PC-3 (cell line): ENCODE measurements around the gene TAS1R1. TPM values are rescaled to one million over a fixed set of nuclear protein-coding genes. Genes with fewer than 3 reads are reported as not detected.

Experiments used
- ATAC-seq: fragments of 200-7000 bp; cut with Tn5 transposase; 2 replicates; pipeline ENCODE4 v1.9.1; 2020; ENCODE audit warnings: mild to moderate bottlenecking, moderate library complexity
- BruUV-seq: library from RNA; stranded (reverse); fragments of 400-500 nt; replicated peaks from 2 replicates; lab custom pipeline; 2021; lab: Mats Ljungman, UMichigan
- CTCF ChIA-PET: fragments of 300-600 bp; sonication (Branson Sonifier 250); formaldehyde crosslinking; loops from one replicate; lab custom pipeline; 2022; ENCODE audit warnings: antibody characterized with exemption; lab: Charles Lee
- POLR2A ChIA-PET: fragments of 300-600 bp; sonication (Branson Sonifier 250); formaldehyde crosslinking; loops from one replicate; lab custom pipeline; 2022; ENCODE audit warnings: antibody characterized with exemption; ENCODE audit not compliant: unreplicated experiment; lab: Charles Lee
- DNase-seq: peaks from one replicate; pipeline ENCODE4 v3.0.0-alpha.2; 2015
- H2AFZ ChIP-seq: fragments of 300-600 bp; sonication (generic); 2 replicates; pipeline ENCODE4 v1.6.0; 2016; ENCODE audit warnings: antibody characterized with exemption, low read length
- H3F3A ChIP-seq: fragments of 300-600 bp; sonication (generic); one replicate; pipeline ENCODE4 v1.6.0; 2017; ENCODE audit warnings: antibody characterized with exemption, low read length, control low read depth, mild to moderate bottlenecking; ENCODE audit not compliant: unreplicated experiment
- H3K27ac ChIP-seq: fragments of 300-600 bp; sonication (generic); 2 replicates; pipeline ENCODE4 v1.5.1; 2016; ENCODE audit warnings: mild to moderate bottlenecking, low read length
- H3K27me3 ChIP-seq: fragments of 300-600 bp; sonication (generic); 2 replicates; pipeline ENCODE4 v1.6.1; 2016; ENCODE audit warnings: low read length, mixed read lengths
- H3K36me3 ChIP-seq: fragments of 300-600 bp; sonication (generic); 2 replicates; pipeline ENCODE4 v1.6.1; 2016; ENCODE audit warnings: low read depth, mixed run types, low read length, mixed read lengths
- H3K4me1 ChIP-seq: fragments of 300-600 bp; sonication (generic); 2 replicates; pipeline ENCODE4 v1.5.1; 2016; ENCODE audit warnings: low read length; ENCODE audit not compliant: insufficient read depth
- H3K4me2 ChIP-seq: fragments of 300-600 bp; sonication (generic); 2 replicates; pipeline ENCODE4 v1.6.0; 2016; ENCODE audit warnings: low read length
- H3K4me3 ChIP-seq: fragments of 300-600 bp; sonication (generic); 2 replicates; pipeline ENCODE4 v1.5.1; 2016; ENCODE audit warnings: mild to moderate bottlenecking, low read length, mixed read lengths
- H3K79me2 ChIP-seq: fragments of 300-600 bp; sonication (generic); 2 replicates; pipeline ENCODE4 v1.6.1; 2017; ENCODE audit warnings: low read length, mixed read lengths
- H3K9ac ChIP-seq: fragments of 300-600 bp; sonication (generic); 2 replicates; pipeline ENCODE4 v1.6.0; 2016; ENCODE audit warnings: mild to moderate bottlenecking, low read length
- H3K9me2 ChIP-seq: fragments of 300-600 bp; sonication (generic); replicated peaks from 2 replicates; pipeline ENCODE4 v1.6.1; 2016; ENCODE audit warnings: mixed run types, low read length, mixed read lengths
- H3K9me3 ChIP-seq: fragments of 300-600 bp; sonication (generic); 2 replicates; pipeline ENCODE4 v1.6.1; 2016; ENCODE audit warnings: low read length, mixed read lengths
- H4K20me1 ChIP-seq: fragments of 300-600 bp; sonication (generic); 2 replicates; pipeline ENCODE4 v1.6.1; 2016; ENCODE audit warnings: low read length, mixed read lengths
- EZH2 ChIP-seq: fragments of 300-600 bp; sonication (generic); IDR thresholded peaks from one replicate; pipeline ENCODE4 v1.6.1; 2017; ENCODE audit warnings: antibody characterized with exemption, mild to moderate bottlenecking, low read length; ENCODE audit not compliant: unreplicated experiment
- EZH2phosphoT487 ChIP-seq: fragments of 300-600 bp; sonication (generic); IDR thresholded peaks from 2 replicates; pipeline ENCODE4 v1.6.1; 2018; ENCODE audit warnings: mild to moderate bottlenecking, antibody characterized with exemption, low read length, borderline replicate concordance
- intact Hi-C: fragments of 100-400 bp; cut with micrococcal nuclease; formaldehyde crosslinking; loops from 2 replicates; pipeline ENCODE4 v1.9.0; 2023
- total RNA-seq: library from RNA; depleted of rRNA; stranded (reverse); fragments of >200 nt; gene quantifications from 2 replicates; pipeline ENCODE4 v1.2.3, GENCODE V29; 2014
- TF ChIP-seq, protein P1 (sequence below): fragments of 300-600 bp; sonication (generic); conservative IDR thresholded peaks from 2 replicates; pipeline ENCODE4 v1.5.1; 2017; ENCODE audit warnings: antibody characterized with exemption, low read depth, mild to moderate bottlenecking, low read length

The TAS1R1 gene
- total RNA-seq, 1 experiment from 2014 or later = not detected

DNA sequence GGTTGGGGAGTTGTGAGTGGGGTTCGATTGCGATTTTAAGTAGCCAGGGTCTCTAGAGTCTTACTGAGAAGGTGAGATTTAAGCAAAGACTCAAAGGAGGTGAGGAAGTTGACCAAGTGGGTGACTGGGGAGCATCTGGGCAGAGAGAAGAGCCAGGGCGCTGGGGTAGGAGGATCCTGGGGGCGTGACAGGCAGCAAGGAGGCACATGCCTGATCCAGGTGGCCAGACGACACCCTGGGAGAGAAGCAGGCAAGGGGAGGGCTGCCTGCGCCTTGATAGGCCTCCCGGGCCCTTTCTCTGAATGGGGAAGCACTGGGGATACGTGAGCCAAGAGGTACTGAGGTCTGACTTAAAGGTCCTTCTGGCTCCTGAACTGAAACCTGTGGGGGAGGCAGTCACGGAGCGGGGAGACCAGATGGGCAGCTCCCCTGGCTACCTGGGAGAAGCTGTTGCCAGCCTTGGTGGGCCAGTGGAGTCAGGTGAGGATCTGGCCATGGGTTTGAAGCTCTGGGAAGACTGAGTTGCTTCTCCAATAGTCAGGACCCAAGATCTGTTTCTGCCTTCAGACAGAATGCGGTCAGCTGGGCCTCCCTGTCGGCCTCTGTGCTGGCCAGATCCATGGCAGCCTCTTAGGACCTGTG, 30.1 kb downstream of the TAS1R1 start:
- Histone ChIP-seq H3K9me2 (no peaks in the 10 kb centered on the region), H3K4me2 (no peak overlapping the region), H2AFZ (no peak overlapping the region), H3K4me1 (peaks cover 31% of the 10 kb centered on the region), H3K9me3 (no peaks in the 10 kb centered on the region), H3K27ac (no peak overlapping the region), H3K36me3 (peaks cover 18% of the 10 kb centered on the region; the same call in 1 of the 2 replicates), H3F3A (no peaks in the 10 kb centered on the region), H4K20me1 (0 out of 2 replicates have a peak, but pooled peaks cover under 1% of the 10 kb centered on the region), H3K79me2 (peaks cover 31% of the 10 kb centered on the region), H3K9ac (no peak overlapping the region), H3K4me3 (no peak overlapping the region), H3K27me3 (no peaks in the 10 kb centered on the region)
- intact Hi-C loops = no loop called here
- POLR2A ChIA-PET = no interaction called here
- DNase-seq = no peak
- ATAC-seq = no peak
- no TSS peak for BruUV-seq
- CTCF ChIA-PET = no interaction called here
- TF ChIP-seq, protein P1, sequence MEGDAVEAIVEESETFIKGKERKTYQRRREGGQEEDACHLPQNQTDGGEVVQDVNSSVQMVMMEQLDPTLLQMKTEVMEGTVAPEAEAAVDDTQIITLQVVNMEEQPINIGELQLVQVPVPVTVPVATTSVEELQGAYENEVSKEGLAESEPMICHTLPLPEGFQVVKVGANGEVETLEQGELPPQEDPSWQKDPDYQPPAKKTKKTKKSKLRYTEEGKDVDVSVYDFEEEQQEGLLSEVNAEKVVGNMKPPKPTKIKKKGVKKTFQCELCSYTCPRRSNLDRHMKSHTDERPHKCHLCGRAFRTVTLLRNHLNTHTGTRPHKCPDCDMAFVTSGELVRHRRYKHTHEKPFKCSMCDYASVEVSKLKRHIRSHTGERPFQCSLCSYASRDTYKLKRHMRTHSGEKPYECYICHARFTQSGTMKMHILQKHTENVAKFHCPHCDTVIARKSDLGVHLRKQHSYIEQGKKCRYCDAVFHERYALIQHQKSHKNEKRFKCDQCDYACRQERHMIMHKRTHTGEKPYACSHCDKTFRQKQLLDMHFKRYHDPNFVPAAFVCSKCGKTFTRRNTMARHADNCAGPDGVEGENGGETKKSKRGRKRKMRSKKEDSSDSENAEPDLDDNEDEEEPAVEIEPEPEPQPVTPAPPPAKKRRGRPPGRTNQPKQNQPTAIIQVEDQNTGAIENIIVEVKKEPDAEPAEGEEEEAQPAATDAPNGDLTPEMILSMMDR = no peak
- TF ChIP-seq EZH2 = no peak
- no peak for TF ChIP-seq EZH2phosphoT487

DNA sequence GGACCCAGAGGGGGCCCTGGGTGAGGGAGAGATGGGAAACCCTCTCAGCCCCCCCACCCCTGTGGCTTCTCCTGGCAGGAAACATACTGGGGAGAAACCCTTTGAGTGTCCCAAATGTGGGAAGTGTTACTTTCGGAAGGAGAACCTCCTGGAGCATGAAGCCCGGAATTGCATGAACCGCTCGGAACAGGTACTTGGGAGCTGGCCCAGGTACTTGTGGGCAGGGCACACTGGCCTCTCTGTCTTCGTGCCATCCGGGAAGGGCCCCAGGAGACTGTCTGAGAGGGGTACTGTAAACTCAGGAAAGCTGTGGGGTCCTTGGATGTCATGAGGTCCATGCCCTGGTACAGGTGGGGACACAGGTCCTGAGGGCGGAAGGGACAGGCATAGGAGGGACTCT, 30.7 kb downstream of the TAS1R1 start:
- Histone ChIP-seq H3K4me3 (no peak overlapping the region), H3K79me2 (peaks cover 25% of the 10 kb centered on the region), H3K36me3 (peaks cover 19% of the 10 kb centered on the region; the same call in 1 of the 2 replicates), H4K20me1 (peaks cover 5% of the 10 kb centered on the region; the same call in 1 of the 2 replicates), H3K4me1 (peaks cover 28% of the 10 kb centered on the region), H3K9me2 (no peaks in the 10 kb centered on the region), H3K9me3 (no peaks in the 10 kb centered on the region), H3K27me3 (no peaks in the 10 kb centered on the region), H3K27ac (no peak overlapping the region), H2AFZ (no peak overlapping the region), H3K4me2 (no peak overlapping the region), H3F3A (no peaks in the 10 kb centered on the region), H3K9ac (no peak overlapping the region)
- POLR2A ChIA-PET = no interaction called here
- CTCF ChIA-PET = no interaction called here
- DNase-seq = no peak
- intact Hi-C loops = no loop called here
- ATAC-seq = no peak
- no TSS peak for BruUV-seq
- TF ChIP-seq EZH2 (no peak), EZH2phosphoT487 (no peak)
- TF ChIP-seq, protein P1 = no peak

DNA sequence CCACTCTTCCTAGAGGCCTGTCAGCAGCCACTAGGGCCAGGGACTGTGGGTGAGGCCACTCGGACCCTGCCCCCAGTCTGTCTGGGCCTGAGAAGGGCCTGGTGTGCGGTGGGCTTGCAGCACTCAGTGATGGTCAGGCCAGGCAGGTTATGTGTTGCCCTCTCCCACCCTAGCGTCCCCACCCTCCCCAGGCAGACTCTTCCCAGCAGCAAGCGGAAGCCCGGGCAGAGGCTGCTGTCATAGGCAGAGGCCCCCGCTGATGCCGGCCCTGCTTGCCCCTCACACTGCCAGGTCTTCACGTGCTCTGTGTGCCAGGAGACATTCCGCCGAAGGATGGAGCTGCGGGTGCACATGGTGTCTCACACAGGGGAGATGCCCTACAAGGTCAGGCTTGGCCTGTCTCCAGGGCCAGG, 31.3 kb downstream of the TAS1R1 start:
- ChIA-PET CTCF (no interaction called here), POLR2A (no interaction called here)
- DNase-seq (no peak), ATAC-seq (no peak)
- H3K9ac ChIP-seq = no peak overlapping the region
- H3K4me1 ChIP-seq = peaks cover 22% of the 10 kb centered on the region
- no peaks in the 10 kb centered on the region for H3K9me3 ChIP-seq
- peaks cover 20% of the 10 kb centered on the region; the same call in 1 of the 2 replicates for H3K36me3 ChIP-seq
- no peak overlapping the region for H3K4me3 ChIP-seq
- H3K27ac ChIP-seq = no peak overlapping the region
- no peak overlapping the region for H2AFZ ChIP-seq
- peaks cover 11% of the 10 kb centered on the region; the same call in 1 of the 2 replicates for H4K20me1 ChIP-seq
- BruUV-seq = no TSS peak
- H3F3A ChIP-seq = no peaks in the 10 kb centered on the region
- no peaks in the 10 kb centered on the region for H3K27me3 ChIP-seq
- no peaks in the 10 kb centered on the region for H3K9me2 ChIP-seq
- TF ChIP-seq, protein P1 = no peak
- TF ChIP-seq EZH2phosphoT487 (no peak), EZH2 (no peak)
- intact Hi-C loops = no loop called here
- peaks cover 19% of the 10 kb centered on the region for H3K79me2 ChIP-seq
- no peak overlapping the region for H3K4me2 ChIP-seq
